Erythroblast (primary cell): ENCODE data around the gene SEPTIN10.

ENCODE experiments used
- GATA1 ChIP-seq: IDR thresholded peaks from 2 replicates; pipeline ENCODE4 v1.6.1; 2011; ENCODE audit warnings: low read depth, mild to moderate bottlenecking, control low read depth, low read length, moderate library complexity
- POLR2A ChIP-seq: IDR thresholded peaks from 2 replicates; pipeline ENCODE4 v1.6.1; 2011; ENCODE audit warnings: mild to moderate bottlenecking, low read length

DNA sequence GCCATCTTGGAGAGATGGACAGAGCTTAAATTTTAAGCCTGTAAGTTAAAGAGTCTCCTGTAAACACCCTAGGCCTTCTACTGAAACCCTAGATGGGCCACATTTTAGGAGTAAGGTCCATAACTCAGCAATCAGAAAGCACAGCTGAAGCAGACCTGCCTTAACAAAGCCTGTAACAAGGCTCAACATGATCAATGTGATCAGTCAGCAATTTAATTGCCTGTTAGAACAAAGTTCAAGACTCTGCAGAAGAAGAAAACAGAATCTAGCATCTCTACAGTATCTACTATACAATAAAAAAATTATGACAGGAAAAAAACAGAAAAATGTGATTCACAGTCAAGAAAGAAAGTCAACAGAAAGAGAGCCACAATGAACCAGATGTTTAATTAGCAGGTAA is 27.1 kb downstream of the SEPTIN10 start:
- TF ChIP-seq POLR2A (no peak), GATA1 (no peak)
